Measurements from ENCODE around the gene NPR1.
"Not testable (repeated sequence)": the region's sequence is repeated elsewhere in the genome, so short reads cannot be mapped to it uniquely, and the experiment has no call there.

Gene NPR1

DNA sequence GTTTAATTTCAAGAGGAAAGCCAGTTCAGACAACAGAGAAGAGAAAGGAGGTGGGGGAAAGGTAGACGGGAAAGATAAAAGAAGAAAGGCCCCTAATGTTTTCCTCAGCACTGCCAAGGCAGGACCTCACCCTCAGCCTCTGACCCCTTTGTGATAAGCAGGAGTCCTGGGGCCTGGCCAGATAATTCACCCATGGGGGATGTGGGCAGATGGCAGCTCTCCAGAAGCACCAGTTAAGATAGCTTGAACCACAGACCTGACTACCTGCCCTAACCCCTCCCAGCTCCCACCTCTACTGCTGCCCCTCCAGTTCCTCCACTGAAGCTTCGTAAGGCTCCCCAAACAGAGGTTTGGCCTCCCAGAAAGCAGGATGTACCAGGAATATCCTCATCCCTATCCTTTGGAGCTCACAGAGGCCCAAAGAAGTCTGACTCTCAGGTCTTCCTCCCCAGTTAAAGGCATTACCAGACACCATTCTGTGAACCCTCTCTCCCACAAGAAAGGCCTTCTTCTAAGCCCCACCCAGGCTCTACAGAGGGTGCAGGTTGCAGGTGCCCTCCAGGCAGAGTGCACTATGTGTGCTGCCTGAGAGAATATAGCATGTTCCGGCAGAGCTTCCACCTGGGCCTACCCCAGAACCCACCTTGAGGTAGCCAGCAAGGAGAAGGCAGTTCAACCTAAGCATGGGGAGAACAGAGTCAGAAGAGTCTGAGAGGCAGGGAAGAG is 29.2 kb upstream of the NPR1 start:
- no peak for FAIRE-seq

DNA sequence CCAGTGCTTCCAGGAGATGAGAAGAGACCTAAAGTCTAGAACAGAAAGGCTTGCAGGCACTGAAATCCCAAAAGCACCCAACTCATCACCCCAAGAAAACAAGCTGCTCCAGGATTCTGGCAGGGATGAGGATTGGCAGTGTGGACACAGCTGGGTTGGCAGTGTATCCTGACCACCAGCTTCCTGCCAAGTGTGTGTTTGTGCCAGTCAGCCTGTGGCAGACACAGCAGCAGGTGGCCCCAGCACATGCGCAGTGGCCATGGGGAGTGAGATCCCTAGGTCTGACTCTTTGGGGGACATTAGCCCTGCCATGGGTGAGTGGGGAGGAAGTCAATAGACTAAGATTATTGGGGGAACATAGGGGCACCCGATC is 28.6 kb upstream of the NPR1 start:
- FAIRE-seq (no peak), DNase-seq (ENCODE audit: insufficient read length, low spot score) (no peak)

More for the DNA sequence above, 29.2 kb upstream of the NPR1 start:
- no peak for DNase-seq (ENCODE audit: insufficient read length, low spot score)

DNA sequence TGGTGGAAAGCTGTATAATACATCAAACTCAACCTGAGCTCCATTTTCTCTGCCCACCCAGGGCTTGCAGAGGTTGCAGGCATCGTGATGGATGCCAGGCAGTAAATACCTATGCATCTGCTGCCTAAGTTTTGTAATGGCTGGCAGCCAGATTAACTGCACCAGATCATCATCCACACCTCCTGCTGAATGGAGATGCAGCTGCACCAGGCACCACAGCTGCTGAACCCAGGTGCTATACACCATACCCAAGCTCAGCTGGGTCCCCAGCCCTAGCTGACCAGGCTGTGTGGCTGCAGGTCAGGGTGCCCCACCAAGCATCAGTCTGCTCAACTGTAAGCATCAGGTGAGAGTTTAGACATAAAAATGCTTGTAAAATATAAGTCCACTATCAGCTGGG is 26.7 kb upstream of the NPR1 start:
- no peak for DNase-seq (ENCODE audit: insufficient read length, low spot score)
- no peak for FAIRE-seq

DNA sequence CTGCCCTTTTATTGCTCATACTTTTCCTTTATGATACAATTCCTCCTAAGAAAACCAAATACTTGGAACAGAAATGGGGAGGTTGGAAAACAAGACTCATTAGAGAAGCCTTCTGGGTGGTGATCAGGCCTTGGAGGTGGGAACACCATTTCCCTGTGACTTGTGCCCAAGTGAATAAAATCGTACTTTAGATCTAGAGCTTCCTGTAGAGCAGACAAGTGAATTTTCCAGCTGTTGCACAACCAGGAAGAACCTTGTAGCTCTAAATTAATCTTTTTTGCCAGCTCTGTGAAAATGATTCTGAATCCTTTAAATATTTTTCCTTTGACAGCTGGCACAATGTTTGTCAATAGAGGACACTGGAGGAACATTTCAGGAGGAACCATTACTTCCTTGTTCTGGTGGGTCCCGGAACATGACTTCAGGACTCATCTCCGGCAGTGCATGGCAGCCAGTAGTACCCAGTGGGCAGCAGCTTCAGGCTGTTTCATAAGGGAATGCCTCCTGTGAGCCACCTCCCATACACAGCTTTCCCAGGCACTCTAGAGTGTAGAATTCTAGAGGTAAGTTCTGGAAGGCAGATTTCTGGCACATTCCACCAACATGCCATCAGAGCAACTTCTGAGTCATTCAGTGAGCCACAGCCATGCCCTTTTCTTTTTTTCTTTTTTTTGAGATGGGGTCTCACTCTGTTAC is 25.5 kb upstream of the NPR1 start:
- FAIRE-seq (no peak), DNase-seq (ENCODE audit: insufficient read length, low spot score) (no peak)

DNA sequence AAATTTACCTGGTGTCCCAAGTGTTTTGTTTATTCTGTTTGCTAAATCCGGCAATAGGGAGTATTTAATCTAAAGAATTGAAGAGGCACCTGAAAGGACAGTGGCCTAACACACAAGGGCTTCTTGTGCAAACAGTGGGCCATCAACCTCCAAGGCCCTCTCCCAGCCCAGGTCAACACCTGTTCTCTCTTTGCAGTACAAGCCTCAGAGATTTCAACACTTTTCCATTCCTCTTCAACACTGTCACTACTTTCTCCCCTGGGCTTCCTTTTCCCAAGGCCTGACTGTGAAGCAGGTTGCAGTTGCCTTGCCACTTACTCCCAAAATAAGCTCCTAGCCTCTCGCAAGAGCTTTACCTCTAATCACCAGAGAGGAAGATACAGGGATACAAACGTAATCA is 23.2 kb upstream of the NPR1 start:
- no peak for DNase-seq (ENCODE audit: insufficient read length, low spot score)
- no peak for FAIRE-seq

DNA sequence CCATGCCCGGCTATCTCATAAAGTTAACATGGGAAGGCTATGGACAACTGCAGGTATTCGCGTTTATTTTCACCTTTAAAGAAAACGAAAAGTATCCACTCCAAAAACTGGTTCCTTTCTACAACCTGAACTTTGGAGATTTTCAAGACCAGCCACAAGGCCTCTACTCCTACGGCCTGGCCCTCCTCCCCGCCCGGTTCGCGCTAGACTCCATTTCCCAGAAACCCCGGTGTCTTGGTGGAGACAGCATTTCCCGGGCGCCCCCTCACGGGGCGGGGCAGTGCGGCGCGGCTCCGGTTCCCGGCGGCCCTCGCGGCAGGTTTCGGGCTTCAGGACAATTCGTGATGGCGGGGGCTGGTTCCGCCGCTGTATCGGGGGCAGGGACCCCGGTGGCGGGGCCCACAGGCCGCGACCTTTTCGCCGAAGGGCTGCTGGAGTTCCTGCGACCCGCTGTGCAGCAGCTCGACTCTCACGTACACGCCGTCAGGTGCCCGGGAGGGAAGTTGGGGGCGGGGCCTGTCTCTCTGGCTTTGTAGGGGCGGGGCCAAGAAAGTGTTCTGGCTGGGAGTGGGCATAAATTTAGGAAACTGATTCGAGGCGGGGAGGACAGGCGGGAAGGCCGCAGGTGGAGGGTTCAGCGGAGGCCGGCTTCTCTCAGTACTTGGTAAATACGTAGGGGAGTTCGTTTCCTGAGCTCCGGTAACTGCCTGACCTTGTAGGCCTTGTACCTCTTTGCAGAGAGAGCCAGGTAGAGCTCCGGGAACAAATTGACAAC is 19.9 kb upstream of the NPR1 start, which contains the start of gene SNAPIN:
Gene SNAPIN (plus strand): TSS at position 304 of the 775 bp plus-strand sequence. CDS start 41 bp downstream, at position 345.
- FAIRE-seq (peak; percentile 82), DNase-seq (ENCODE audit: insufficient read length, low spot score) (peak; percentile 82)

DNA sequence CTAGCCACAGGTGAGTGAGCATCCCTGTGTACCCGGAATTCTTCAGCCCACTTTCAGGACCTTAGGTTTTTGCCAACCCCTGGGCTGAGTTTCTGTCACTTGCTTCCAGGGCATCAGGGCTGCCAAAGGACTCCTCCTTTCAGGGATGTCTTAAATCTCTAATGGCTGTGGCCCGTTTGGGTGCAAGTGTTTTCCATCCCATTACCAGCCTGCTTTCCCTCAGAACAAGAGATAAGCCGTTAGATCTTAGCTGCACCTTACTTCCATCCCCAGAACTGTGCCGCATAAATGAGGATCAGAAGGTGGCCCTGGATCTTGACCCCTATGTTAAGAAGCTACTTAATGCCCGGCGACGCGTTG is 19.3 kb upstream of the NPR1 start:
- FAIRE-seq (no peak), DNase-seq (ENCODE audit: insufficient read length, low spot score) (no peak)

DNA sequence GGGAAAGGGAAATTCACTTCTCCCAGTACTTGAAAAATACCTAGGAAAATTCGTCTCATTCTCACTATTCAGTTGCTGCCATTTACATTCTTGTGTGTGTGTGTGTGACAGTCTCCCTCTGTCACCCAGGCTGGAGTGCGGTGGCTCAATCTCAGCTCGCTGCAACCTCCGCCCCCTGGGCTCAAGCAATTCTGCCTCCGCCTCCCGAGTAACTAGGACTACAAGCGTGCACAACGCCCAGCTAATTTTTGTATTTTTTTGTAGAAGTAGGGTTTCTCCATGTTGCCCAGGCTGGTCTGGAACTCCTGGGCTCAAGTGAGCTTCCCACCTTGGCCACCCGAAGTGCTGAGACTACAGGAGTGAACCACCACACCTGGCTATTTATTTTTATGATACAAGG is 18.8 kb upstream of the NPR1 start:
- DNase-seq (ENCODE audit: insufficient read length, low spot score): no peak

DNA sequence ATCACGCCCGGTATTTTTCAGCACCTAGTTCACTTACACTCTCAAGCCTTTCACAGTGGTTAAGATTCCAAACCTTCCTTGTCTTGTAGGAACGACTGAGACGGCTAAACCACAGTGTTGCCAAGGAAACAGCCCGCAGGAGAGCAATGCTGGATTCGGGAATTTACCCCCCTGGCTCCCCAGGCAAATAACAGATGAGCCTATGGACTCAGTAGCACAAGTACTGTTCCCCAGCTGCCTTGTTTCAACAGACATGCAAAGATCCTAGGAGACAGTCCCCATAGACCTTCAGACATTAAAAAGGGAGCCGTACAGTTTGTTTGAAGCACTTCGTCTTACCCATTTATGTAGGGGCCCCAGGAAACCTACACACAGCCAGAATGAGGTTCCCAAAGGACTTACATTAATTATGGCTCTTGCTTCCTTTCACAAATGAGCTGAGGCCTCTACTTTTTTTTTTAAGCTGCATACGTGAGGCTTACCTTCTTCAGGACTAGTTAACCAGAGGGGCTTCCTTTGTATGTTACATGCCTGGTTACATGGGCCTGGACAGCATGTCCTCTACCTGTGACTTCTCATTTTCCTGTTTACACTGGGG is 17.3 kb upstream of the NPR1 start:
- DNase-seq (ENCODE audit: insufficient read length, low spot score): no peak
- FAIRE-seq: no peak

More for the DNA sequence above, 18.8 kb upstream of the NPR1 start:
- no peak for FAIRE-seq

DNA sequence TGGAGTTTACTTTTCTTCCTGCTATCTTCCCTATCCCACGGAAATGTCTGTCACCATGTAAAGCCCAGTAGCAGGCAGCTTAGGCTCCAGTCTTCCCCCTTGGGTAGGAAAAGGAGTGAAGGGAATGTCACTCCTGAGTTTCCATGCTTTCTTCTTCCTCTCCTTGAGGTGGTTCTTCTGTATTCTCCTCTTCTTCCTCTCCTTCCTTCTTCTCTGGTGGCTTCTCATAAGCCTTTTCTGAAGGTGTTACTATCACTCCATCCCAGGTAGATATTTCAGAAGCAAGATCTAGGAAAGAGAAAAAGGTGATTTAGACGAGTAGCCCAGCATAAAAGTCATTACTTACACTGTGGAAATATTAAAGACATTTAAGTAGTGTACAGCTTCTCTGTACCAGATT is 16.2 kb upstream of the NPR1 start:
- no peak for DNase-seq (ENCODE audit: insufficient read length, low spot score)
- FAIRE-seq: no peak

DNA sequence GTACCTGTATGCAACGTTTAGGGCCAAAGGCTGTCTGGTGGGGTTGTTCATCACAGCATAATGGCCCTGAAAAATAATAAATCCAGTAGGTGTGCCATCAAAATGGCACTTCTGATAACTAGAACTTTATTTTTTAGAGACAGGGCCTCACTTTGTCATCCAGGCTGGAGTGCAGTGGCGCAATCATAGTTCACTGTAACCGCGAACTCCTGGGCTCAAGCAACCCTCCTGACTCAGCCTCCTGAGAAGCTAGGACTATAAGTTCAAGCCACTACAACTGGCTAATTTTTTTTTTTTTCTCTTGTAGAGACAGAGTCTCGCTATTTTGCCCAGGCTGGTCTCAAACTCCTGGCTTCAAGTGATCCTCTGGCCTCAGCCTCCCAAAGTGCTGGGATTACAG is 15.3 kb upstream of the NPR1 start:
- no peak for DNase-seq (ENCODE audit: insufficient read length, low spot score)
- FAIRE-seq: no peak

DNA sequence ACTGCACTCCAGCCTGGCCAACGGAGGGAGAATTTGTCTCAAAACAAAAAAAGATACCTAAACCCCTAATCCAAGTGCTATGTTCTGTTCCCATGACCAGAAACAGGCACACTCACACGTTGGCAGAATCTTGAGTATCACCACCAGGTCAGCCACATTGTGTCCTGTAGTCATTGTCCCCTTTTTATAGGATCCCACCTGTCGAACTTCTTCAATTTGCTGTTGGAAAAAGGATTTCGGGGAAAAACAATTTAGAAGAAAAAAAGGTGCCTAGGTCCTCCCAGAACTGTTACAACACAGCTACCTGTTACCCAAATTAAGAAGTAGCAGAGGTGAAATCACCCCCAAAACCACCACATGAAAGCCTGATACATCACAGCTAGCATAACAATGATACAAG is 11.0 kb upstream of the NPR1 start:
- no peak for FAIRE-seq
- DNase-seq (ENCODE audit: insufficient read length, low spot score): no peak

DNA sequence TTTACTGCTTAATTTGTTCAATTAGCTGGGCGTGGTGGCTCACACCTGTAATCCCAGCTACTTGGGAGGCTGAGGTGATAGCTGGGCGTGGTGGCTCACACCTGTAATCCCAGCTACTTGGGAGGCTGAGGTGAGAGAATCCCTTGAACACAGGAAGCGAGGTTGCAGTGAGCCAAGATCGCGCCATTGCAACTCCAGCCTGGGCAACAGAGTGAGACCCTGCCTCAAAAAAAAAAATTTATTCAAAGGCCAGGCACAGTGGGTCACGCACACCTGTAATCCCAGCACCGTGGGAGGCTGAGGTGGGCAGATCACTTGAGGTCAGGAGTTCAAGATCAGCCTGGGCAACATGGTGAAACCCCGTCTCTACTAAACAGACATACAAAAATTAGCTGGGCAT is 9.8 kb upstream of the NPR1 start:
- FAIRE-seq; DNase-seq (ENCODE audit: insufficient read length, low spot score): not testable (repeated sequence)

DNA sequence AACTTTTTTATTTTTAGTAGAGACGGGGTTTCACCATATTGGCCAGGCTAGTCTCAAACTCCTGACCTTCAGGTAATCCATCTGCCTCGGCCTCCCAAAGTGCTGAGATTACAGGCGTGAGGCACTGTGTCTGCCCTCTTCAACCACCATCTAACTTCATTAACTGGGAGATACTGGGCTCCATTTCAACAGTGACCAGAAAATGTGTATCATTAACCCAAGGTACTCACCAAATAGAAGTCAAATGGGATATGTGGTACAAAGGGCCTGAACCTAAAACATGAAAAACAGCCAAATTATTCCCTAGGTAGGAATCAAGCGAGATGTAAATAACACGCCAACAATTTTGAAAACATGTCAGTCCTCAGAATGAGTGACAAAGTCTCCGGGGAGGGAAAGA is 8.9 kb upstream of the NPR1 start:
- no peak for DNase-seq (ENCODE audit: insufficient read length, low spot score)
- FAIRE-seq: no peak

DNA sequence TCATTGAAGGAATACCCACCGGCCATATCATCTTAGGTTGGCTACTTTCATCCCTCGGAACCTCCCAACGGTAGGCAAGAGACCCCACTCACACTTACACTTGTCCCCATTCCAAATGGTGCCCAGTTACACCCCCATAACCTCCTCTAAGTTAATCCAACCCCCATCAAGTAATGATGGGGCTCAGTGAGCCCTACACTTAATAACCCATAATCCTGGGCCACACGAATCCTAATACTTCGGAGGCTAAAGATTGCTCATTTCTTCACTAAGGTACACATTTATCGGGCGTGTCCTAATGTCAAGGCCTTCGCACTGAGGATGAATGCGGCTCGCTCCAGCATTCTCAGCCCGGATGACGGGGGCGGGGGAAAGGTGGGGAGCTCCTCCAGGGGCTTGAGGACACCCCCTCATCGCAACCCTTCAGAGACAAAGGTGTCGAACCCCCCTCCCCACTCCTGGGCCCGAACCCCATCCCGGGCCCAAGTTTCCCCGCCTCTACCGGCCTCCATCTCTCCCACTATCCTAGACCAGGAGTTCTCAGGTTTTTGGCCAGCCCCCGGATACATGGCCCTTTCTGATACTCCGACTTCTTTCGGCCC is 8.1 kb upstream of the NPR1 start:
- FAIRE-seq: no peak
- no peak for DNase-seq (ENCODE audit: insufficient read length, low spot score)

DNA sequence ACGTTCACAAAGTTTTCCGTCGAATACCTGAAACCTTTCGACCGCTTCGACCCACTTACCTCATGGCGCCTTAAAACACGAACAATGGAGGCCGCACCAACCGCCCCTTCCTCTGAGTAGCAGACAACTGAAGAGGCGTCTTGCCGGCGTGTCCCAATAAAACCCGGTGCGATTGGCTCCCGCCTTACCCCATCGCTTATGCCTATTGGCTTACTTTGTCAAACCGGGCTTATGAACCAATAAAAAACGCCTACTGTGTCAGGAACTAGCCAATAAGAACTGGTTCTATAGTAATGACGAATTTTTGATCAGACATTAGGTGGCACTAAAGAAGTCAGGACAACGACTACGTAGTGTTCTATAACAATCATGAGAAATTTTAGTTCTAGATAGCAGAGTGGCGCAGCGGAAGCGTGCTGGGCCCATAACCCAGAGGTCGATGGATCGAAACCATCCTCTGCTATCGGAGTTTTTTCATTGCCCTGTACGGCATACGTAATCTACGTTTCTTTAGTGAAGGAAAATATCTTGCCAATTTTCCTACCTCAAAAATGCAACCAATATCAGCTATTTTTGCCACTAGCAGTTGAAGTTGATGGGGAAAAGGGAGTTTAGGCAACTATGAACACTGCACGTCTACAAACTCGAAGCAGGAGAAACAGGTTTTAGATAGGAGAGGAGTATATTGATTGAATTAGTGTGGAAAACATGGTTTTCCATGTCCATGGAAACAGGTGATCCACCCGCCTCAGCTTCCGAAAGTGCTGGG is 7.4 kb upstream of the NPR1 start, which contains the start of gene ILF2:
Gene ILF2 (minus strand): TSS at position 135 of the 769 bp plus-strand sequence. CDS start 71 bp downstream, at position 64.
- peak; percentile 89 for DNase-seq (ENCODE audit: insufficient read length, low spot score)
- FAIRE-seq: peak; percentile 99

DNA sequence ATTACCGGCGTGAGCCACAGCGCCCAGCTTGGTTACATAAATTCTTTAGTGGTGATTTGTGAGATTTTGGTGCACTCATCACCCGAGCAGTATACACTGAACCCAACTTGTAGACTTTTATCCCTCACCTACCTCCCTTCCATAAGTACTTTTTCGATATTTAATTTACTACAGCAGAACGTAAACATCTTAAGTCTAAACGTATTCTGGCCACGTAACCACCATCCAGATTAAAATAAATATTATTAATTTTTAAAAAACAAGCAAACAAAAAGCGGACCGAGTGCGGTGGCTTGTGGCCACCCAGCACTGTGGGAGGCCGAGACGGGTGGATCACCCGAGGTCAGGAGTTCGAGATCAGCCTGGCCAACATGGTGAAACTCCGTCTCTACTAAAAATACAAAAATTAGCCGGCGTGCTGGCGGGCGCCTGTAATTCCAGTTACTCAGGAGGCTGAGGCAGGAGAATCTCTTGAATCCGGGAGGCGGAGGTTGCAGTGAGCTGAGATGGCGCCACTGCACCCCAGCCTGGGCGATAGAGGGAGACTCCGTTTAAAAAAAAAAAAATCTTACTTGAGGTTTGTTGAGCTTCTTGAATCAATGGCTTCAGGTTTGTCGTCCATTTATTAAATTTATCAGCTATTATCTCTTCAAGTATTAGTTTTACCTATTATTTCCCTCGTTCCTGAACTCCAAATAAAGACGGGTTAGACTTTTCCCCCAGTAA is 6.7 kb upstream of the NPR1 start:
- not testable (repeated sequence) for FAIRE-seq; DNase-seq (ENCODE audit: insufficient read length, low spot score)

DNA sequence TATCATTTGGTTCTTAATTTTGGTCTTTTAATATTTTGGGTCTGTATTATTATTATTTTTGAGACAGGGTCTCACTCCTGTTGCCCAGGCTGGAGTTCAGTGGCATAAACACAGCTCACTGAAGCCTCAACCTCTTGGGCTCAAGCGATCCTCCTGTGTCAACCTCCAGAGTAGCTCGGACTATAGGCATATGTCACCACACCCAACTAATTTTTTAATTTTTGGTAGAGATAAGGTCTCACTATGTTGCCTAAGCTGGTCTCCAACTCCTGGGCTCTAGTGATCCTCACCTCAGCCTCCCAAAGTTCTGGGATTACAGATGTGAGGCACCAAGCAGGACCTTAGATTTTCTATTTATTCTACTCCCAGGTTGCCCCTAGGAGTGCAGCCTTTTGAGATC is 5.0 kb upstream of the NPR1 start:
- no peak for FAIRE-seq
- DNase-seq (ENCODE audit: insufficient read length, low spot score): no peak
